ENCODE measurements around the gene DCLK2. TPM values are rescaled to one million over a fixed set of nuclear protein-coding genes. Genes with fewer than 3 reads are reported as not detected.

Gene DCLK2
- total RNA-seq, 1 donor from 2014 or later = 30.1 TPM

DNA sequence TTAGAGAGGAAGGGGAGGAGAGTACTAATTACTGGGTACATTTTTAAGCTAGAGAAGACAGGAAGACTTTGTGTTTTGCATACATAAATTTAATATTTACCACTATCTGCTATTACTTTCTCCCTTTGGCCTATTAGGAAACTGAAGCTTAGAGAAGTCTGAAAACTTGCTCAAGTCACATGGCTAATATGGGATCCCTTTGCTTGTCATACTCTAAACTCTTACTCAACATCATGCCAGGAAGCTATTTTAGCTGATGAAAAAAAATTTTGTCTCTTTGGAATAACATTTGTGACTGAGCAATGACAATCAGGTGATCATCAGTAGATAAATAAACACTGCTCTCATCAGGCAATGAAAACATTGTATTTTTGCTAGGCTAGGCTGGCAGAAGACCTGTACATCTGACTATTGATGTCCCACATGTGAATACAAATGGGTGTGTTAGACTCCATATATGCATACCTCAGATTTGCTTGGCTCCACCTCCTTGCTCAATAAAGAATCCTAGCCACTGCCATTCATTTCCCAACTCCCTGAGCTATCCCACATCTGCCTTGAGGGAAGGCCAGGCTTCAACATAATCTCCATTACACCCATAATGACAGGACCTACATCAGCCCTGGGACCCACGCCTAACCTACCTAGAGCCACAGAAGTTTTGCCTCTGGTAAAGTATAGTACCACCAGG is 17.0 kb upstream of the DCLK2 start:
- no peaks in the 10 kb centered on the region for H3K4me1 Mint-ChIP-seq
- TF ChIP-seq, protein P1, sequence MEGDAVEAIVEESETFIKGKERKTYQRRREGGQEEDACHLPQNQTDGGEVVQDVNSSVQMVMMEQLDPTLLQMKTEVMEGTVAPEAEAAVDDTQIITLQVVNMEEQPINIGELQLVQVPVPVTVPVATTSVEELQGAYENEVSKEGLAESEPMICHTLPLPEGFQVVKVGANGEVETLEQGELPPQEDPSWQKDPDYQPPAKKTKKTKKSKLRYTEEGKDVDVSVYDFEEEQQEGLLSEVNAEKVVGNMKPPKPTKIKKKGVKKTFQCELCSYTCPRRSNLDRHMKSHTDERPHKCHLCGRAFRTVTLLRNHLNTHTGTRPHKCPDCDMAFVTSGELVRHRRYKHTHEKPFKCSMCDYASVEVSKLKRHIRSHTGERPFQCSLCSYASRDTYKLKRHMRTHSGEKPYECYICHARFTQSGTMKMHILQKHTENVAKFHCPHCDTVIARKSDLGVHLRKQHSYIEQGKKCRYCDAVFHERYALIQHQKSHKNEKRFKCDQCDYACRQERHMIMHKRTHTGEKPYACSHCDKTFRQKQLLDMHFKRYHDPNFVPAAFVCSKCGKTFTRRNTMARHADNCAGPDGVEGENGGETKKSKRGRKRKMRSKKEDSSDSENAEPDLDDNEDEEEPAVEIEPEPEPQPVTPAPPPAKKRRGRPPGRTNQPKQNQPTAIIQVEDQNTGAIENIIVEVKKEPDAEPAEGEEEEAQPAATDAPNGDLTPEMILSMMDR (conservative IDR thresholded peaks at IDR 0.05) = no peak
- DNase-seq (ENCODE audit: low read depth, low spot score) = no peak
- no peaks in the 10 kb centered on the region for H3K9me3 Mint-ChIP-seq
- H3K27ac Mint-ChIP-seq (ENCODE audit: unreplicated experiment) = no peak overlapping the region
- H3K36me3 Mint-ChIP-seq (ENCODE audit: low read depth) = peaks cover 2% of the 10 kb centered on the region
- no peak overlapping the region for H3K4me3 Mint-ChIP-seq
- no peaks in the 10 kb centered on the region for H3K27me3 Mint-ChIP-seq (ENCODE audit: low read depth)

DNA sequence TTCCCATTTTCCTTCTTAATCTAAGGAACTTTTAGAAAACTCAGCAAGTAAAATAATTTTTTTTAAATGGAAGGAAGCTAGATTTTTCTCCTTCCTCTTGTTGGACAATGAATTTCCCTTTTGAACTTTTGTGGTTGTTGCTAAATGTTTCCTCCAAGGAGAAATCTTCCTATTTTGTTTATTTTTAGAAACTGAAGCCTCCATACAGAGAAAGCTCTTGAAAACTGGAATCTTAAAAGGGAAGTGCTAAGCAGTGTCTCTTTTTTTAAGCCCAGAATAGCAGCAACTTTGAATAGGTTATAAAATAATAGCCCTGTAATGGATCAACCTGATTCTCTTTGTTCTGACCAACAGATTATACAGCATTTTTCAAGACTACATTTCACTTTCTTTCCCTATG is 15.1 kb upstream of the DCLK2 start:
- no peak overlapping the region for H3K4me3 Mint-ChIP-seq
- no peak for DNase-seq (ENCODE audit: low read depth, low spot score)
- TF ChIP-seq, protein P1 (conservative IDR thresholded peaks at IDR 0.05) = no peak
- no peaks in the 10 kb centered on the region for H3K36me3 Mint-ChIP-seq (ENCODE audit: low read depth)
- no peaks in the 10 kb centered on the region for H3K9me3 Mint-ChIP-seq
- H3K27ac Mint-ChIP-seq (ENCODE audit: unreplicated experiment) = no peak overlapping the region
- no peaks in the 10 kb centered on the region for H3K4me1 Mint-ChIP-seq
- no peaks in the 10 kb centered on the region for H3K27me3 Mint-ChIP-seq (ENCODE audit: low read depth)

DNA sequence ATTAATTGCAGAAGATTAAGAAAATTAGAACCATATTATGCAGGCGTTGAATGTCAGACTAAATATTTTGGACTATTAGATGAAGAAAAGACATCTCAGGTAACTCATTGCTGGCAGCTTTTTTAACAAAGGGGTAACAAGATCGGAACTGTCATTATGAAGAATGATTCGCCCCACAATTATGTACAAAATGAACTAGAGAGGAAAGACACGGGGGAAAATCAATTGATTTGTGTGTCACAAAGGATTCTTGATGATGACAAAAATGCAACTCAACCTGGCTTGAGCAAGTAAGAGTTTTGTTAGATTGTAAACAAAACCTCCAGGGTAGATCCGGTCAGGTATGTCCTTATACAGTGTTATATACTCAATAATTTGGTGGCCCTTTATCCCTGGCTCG is 12.5 kb upstream of the DCLK2 start:
- Mint-ChIP-seq H3K9me3 (no peaks in the 10 kb centered on the region), H3K27ac (ENCODE audit: unreplicated experiment) (no peak overlapping the region), H3K36me3 (ENCODE audit: low read depth) (no peaks in the 10 kb centered on the region), H3K4me3 (no peak overlapping the region), H3K4me1 (no peaks in the 10 kb centered on the region), H3K27me3 (ENCODE audit: low read depth) (no peaks in the 10 kb centered on the region)
- no peak for DNase-seq (ENCODE audit: low read depth, low spot score)
- TF ChIP-seq, protein P1 (conservative IDR thresholded peaks at IDR 0.05) = no peak

DNA sequence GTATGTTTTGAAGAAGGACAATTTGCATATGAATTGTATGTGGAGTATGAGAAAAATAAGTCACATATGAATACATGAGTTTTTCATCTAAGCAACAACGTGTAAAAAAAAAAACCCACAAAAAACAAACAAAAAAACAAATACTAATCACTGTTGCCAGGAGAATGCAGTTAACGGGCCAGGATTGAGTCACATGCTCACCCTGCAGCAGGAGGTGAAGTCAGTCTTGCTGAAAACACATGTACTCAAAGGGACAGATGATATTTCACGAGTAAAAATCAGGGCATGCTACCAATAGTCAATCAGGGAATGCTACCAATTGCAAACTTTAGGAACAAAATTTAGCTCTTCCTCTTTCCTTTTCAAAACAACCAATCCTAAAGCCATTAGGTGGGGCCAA is 10.4 kb upstream of the DCLK2 start:
- Mint-ChIP-seq H3K9me3 (no peaks in the 10 kb centered on the region), H3K27me3 (ENCODE audit: low read depth) (no peaks in the 10 kb centered on the region), H3K4me1 (no peaks in the 10 kb centered on the region), H3K4me3 (no peak overlapping the region), H3K36me3 (ENCODE audit: low read depth) (no peaks in the 10 kb centered on the region), H3K27ac (ENCODE audit: unreplicated experiment) (no peak overlapping the region)
- DNase-seq (ENCODE audit: low read depth, low spot score) = no peak
- TF ChIP-seq, protein P1 (conservative IDR thresholded peaks at IDR 0.05) = no peak

DNA sequence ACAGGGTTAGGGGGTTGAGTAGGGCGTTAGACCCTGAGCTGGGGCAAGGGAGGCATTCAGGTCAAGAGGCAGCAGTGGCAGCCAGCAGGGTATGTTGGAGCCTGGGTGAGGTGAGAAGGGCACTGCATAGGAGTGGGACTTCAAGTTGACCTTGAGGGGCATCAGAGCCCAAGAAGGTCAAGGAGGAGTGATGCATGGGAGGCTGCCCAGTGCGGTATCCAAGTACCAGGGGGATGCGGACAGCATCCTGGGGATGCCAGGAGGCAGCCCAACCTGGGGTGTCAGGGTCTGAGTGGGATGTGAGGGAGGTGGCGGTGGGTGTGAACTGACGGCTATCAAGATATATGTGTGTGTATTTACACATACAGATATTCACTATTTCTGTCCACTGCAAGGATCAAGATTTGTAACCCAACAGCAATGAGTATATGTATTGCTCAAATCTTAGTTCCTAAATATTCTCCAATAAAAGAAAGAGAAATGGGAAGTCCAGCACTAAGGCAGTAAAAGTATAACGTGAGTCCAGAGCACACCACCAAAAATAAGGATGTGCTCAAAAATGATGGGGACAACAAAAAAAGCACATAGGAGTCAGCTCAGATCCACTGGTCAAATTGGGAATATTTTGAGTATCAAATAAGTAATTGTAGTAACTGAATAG is 9.8 kb upstream of the DCLK2 start:
- no peak overlapping the region for H3K27ac Mint-ChIP-seq (ENCODE audit: unreplicated experiment)
- DNase-seq (ENCODE audit: low read depth, low spot score) = no peak
- no peaks in the 10 kb centered on the region for H3K27me3 Mint-ChIP-seq (ENCODE audit: low read depth)
- H3K36me3 Mint-ChIP-seq (ENCODE audit: low read depth) = no peaks in the 10 kb centered on the region
- H3K9me3 Mint-ChIP-seq = no peaks in the 10 kb centered on the region
- H3K4me1 Mint-ChIP-seq = no peaks in the 10 kb centered on the region
- no peak overlapping the region for H3K4me3 Mint-ChIP-seq
- TF ChIP-seq, protein P1 (conservative IDR thresholded peaks at IDR 0.05) = no peak
